Activated T-helper 1 cell treated with anti-CD3 and anti-CD28 coated beads, Interleukin-12 subunit alpha, Interleukin-12 subunit beta, Interleukin-2, Interleukin-4 antibody, amounts not matched to agents 30 ng/mL and 10 ng/mL and 1 ng/mL, durations not matched to agents 14 hours and 24 hours and 36 hours (primary cell): Measurements from ENCODE around the gene EPHB3. TPM values are rescaled to one million over a fixed set of nuclear protein-coding genes. Genes with fewer than 3 reads are reported as not detected.

Experiments
- DNase-seq: peaks from one replicate; pipeline ENCODE4 v3.0.0; 2021; ENCODE audit warnings: low spot score
- H3K27ac Mint-ChIP-seq: one replicate; pipeline ENCODE4 v1.8.0; 2021; ENCODE audit warnings: mild to moderate bottlenecking, mixed read lengths
- H3K27me3 Mint-ChIP-seq: one replicate; pipeline ENCODE4 v1.8.0; 2022; ENCODE audit warnings: mild to moderate bottlenecking, moderate library complexity, mixed read lengths; ENCODE audit not compliant: insufficient read depth
- H3K36me3 Mint-ChIP-seq: one replicate; pipeline ENCODE4 v1.8.0; 2021; ENCODE audit warnings: low read depth, mixed read lengths
- H3K4me1 Mint-ChIP-seq: one replicate; pipeline ENCODE4 v1.8.0; 2021; ENCODE audit warnings: low read depth, mixed read lengths
- H3K4me3 Mint-ChIP-seq: one replicate; pipeline ENCODE4 v1.8.0; 2021; ENCODE audit warnings: mild to moderate bottlenecking, moderate library complexity, mixed read lengths
- H3K9me3 Mint-ChIP-seq: one replicate; pipeline ENCODE4 v1.8.0; 2021; ENCODE audit warnings: mixed read lengths
- intact Hi-C: fragments of 100-400 bp; cut with micrococcal nuclease; formaldehyde crosslinking; loops from one replicate; pipeline ENCODE4 v1.15.1; 2024
- total RNA-seq: library from RNA; stranded (reverse); gene quantifications from 2 replicates; pipeline ENCODE4 v1.2.3, GENCODE V29; 2022

EPHB3 gene
- total RNA-seq, 1 donor from 2014 or later, result 0.31 TPM

DNA sequence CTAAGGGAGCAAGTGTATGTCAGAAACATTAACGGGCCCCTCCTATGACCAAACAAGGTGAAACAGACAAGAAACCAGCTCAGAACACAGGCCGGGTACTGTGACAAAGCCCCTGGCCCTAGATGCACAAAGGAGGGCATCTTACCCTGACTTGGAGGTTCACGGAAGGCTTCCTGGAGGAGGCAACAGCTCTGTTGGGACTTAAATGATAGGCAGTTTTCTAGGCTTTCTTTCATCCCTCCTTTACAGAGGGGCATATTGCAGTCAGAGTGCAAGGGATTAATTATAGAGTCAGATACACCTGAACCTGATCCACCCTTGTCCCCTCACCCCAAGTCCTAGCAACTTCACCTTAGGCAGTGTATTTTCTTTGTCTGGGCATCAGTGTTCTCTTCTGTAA lies 8.4 kb downstream of the EPHB3 start:
- intact Hi-C loops, result no loop called here
- Mint-ChIP-seq H3K36me3 (no peaks in the 10 kb centered on the region), H3K27me3 (peaks cover 50% of the 10 kb centered on the region), H3K9me3 (no peaks in the 10 kb centered on the region), H3K4me3 (no peak overlapping the region), H3K27ac (no peak overlapping the region), H3K4me1 (no peaks in the 10 kb centered on the region)
- DNase-seq, result no peak

- Mint-ChIP-seq H3K4me1 (no peaks in the 10 kb centered on the region), H3K36me3 (no peaks in the 10 kb centered on the region), H3K27ac (no peak overlapping the region), H3K4me3 (no peak overlapping the region), H3K9me3 (no peaks in the 10 kb centered on the region), H3K27me3 (peaks cover 45% of the 10 kb centered on the region)
- intact Hi-C loops, result no loop called here
- DNase-seq, result no peak
Measured at GRCh38 chr3:184570489-184570888, 8.9 kb downstream of the EPHB3 start.

- intact Hi-C loops, result no loop called here
- no peak overlapping the region for H3K27ac Mint-ChIP-seq
Measured at GRCh38 chr3:184571750-184572377, 10.3 kb downstream of the EPHB3 start.

GRCh38 chr3:184572633-184573270 lies 11.2 kb downstream of the EPHB3 start:
- intact Hi-C loops, result no loop called here
- Mint-ChIP-seq H3K4me1 (no peaks in the 10 kb centered on the region), H3K9me3 (no peaks in the 10 kb centered on the region), H3K27me3 (peaks cover 34% of the 10 kb centered on the region), H3K27ac (no peak overlapping the region), H3K36me3 (no peaks in the 10 kb centered on the region), H3K4me3 (no peak overlapping the region)
- no peak for DNase-seq

More at GRCh38 chr3:184571750-184572377, 10.3 kb downstream of the EPHB3 start:
- Mint-ChIP-seq H3K36me3 (no peaks in the 10 kb centered on the region), H3K27me3 (peaks cover 40% of the 10 kb centered on the region), H3K4me3 (no peak overlapping the region), H3K4me1 (no peaks in the 10 kb centered on the region), H3K9me3 (no peaks in the 10 kb centered on the region)
- no peak for DNase-seq

DNA sequence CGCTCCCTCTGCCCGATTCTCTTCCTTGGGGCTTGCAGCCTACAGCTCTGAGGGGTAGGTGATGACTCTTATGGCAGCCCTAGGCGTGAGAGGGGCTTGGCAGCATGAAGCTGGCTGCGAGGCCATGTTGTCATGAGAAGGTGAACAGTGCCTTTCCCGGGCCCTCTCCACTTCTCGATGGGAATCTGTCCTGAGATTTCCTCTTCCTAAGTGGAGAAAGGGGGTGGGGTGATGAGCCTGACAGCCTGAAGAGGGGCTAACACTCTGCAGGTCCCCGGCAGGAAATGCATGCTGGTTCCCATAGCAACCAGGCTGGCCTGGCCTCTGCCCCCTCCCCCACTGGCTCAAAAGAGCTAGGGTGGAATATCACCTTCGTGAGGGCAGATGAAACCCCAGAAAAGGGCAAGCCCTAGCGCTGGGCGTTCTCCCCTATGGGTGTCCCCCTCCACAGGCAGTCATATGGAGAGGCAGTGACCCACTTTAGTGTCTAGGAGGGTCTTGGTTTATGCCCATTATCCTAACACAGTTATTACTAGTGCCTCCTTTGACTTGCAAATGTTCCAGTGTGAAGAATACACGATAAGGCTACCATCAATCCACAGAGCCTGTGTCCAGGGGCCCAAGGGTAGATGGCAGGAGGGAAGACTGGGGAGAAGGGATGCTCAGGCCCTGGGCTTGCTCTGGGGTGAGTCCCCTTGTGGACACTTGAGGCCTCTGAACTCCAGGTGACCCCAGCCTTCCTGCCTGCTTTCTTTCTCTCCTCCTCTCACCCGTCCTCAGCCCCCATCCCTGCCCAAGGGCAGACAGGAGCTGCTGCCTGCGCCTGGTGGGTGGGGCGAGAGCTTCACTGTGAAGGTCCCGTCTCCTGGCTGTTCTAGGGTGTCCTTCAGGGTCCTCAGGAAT lies 13.2 kb downstream of the EPHB3 start:
- Mint-ChIP-seq H3K9me3 (no peaks in the 10 kb centered on the region), H3K36me3 (no peaks in the 10 kb centered on the region), H3K4me3 (no peak overlapping the region), H3K27me3 (peaks cover 21% of the 10 kb centered on the region), H3K27ac (no peak overlapping the region), H3K4me1 (no peaks in the 10 kb centered on the region)
- DNase-seq, result no peak
- intact Hi-C loops, result no loop called here

DNA sequence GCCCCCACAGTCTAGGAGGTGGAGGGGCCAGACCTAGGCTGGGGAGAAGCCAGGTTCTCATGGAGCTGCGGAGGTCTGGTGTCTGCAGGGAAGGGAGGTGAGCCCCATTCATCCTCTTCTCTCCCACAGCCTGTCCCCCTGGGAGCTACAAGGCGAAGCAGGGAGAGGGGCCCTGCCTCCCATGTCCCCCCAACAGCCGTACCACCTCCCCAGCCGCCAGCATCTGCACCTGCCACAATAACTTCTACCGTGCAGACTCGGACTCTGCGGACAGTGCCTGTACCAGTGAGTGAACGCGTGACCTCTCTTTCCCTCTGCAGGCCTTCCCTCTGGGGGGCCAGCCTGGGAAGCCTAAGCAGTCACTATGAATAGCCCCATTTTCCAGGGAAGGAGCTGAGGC lies 14.1 kb downstream of the EPHB3 start:
- intact Hi-C loops, result no loop called here
- Mint-ChIP-seq H3K9me3 (no peaks in the 10 kb centered on the region), H3K36me3 (no peaks in the 10 kb centered on the region), H3K27me3 (peaks cover 13% of the 10 kb centered on the region), H3K27ac (no peak overlapping the region), H3K4me3 (no peak overlapping the region), H3K4me1 (no peaks in the 10 kb centered on the region)
- no peak for DNase-seq

GRCh38 chr3:184576457-184577240 lies 15.1 kb downstream of the EPHB3 start:
- Mint-ChIP-seq H3K4me3 (no peak overlapping the region), H3K27ac (no peak overlapping the region), H3K27me3 (peaks cover 6% of the 10 kb centered on the region), H3K4me1 (no peaks in the 10 kb centered on the region), H3K36me3 (no peaks in the 10 kb centered on the region), H3K9me3 (no peaks in the 10 kb centered on the region)
- no peak for DNase-seq
- intact Hi-C loops, result no loop called here

- Mint-ChIP-seq H3K4me1 (no peaks in the 10 kb centered on the region), H3K36me3 (no peaks in the 10 kb centered on the region), H3K27ac (no peak overlapping the region), H3K9me3 (no peaks in the 10 kb centered on the region), H3K27me3 (peaks cover 2% of the 10 kb centered on the region), H3K4me3 (no peak overlapping the region)
- DNase-seq, result no peak
- intact Hi-C loops, result no loop called here
Measured at GRCh38 chr3:184577546-184577945, 16.0 kb downstream of the EPHB3 start.

DNA sequence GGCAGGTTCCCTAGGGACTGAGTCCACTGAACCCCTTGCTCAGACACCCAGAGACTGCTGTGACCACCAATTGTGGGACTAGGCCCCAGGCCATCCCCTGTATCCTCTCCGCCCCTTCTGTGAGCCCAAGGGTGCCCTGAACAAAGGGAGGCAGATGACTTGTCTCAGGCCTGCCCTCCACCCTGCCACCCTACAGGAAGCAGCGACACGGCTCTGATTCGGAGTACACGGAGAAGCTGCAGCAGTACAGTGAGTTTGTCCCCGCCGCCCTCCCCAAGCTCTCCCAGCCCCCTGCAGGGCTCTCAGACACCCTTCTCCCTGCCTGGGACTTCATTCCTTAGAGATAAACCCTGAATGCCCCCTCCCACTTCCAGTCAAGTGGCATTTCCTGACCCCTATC lies 16.6 kb downstream of the EPHB3 start:
- Mint-ChIP-seq H3K36me3 (no peaks in the 10 kb centered on the region), H3K4me1 (no peaks in the 10 kb centered on the region), H3K9me3 (no peaks in the 10 kb centered on the region), H3K4me3 (no peak overlapping the region), H3K27ac (no peak overlapping the region), H3K27me3 (peaks cover 9% of the 10 kb centered on the region)
- intact Hi-C loops, result no loop called here
- DNase-seq, result no peak

- Mint-ChIP-seq H3K9me3 (no peaks in the 10 kb centered on the region), H3K4me3 (no peak overlapping the region)
- intact Hi-C loops, result no loop called here
Measured at GRCh38 chr3:184578822-184579221, 17.2 kb downstream of the EPHB3 start.

GRCh38 chr3:184579513-184579912 lies 17.9 kb downstream of the EPHB3 start:
- Mint-ChIP-seq H3K4me3 (no peak overlapping the region), H3K27me3 (peaks cover 13% of the 10 kb centered on the region), H3K27ac (no peak overlapping the region), H3K4me1 (no peaks in the 10 kb centered on the region), H3K9me3 (no peaks in the 10 kb centered on the region), H3K36me3 (no peaks in the 10 kb centered on the region)
- intact Hi-C loops, result no loop called here
- no peak for DNase-seq

More at GRCh38 chr3:184578822-184579221, 17.2 kb downstream of the EPHB3 start:
- H3K27ac Mint-ChIP-seq, result no peak overlapping the region
- no peak for DNase-seq
- peaks cover 9% of the 10 kb centered on the region for H3K27me3 Mint-ChIP-seq
- H3K36me3 Mint-ChIP-seq, result no peaks in the 10 kb centered on the region
- H3K4me1 Mint-ChIP-seq, result no peaks in the 10 kb centered on the region

GRCh38 chr3:184580376-184580775 lies 18.8 kb downstream of the EPHB3 start:
- Mint-ChIP-seq H3K9me3 (no peaks in the 10 kb centered on the region), H3K4me3 (no peak overlapping the region), H3K27ac (no peak overlapping the region), H3K4me1 (no peaks in the 10 kb centered on the region), H3K36me3 (no peaks in the 10 kb centered on the region), H3K27me3 (peaks cover 21% of the 10 kb centered on the region)
- no peak for DNase-seq
- intact Hi-C loops, result no loop called here
